ENCODE data around the gene GRM7.

DNA sequence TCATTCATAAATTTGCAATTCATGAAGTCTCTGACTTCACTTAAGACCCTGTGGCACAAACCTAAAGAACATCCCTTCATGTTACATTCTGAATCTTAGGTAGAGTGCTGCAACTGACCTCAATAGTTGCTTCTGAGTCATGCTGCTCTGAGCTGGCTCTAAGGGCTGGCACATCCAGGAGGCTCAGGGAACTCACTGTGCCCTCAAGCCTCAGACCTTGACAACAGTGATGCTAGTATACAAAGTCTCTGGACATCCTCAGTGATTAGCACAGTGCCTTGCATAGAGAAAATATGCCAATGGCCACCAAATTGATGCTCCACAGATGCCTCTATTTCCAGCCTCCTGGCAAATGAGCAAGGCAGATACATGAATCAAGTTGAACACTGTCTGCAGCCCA is 899.8 kb downstream of the GRM7 start:
- TF ChIP-seq, protein P1, sequence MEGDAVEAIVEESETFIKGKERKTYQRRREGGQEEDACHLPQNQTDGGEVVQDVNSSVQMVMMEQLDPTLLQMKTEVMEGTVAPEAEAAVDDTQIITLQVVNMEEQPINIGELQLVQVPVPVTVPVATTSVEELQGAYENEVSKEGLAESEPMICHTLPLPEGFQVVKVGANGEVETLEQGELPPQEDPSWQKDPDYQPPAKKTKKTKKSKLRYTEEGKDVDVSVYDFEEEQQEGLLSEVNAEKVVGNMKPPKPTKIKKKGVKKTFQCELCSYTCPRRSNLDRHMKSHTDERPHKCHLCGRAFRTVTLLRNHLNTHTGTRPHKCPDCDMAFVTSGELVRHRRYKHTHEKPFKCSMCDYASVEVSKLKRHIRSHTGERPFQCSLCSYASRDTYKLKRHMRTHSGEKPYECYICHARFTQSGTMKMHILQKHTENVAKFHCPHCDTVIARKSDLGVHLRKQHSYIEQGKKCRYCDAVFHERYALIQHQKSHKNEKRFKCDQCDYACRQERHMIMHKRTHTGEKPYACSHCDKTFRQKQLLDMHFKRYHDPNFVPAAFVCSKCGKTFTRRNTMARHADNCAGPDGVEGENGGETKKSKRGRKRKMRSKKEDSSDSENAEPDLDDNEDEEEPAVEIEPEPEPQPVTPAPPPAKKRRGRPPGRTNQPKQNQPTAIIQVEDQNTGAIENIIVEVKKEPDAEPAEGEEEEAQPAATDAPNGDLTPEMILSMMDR (IDR thresholded peaks at IDR 0.05): no peak
- no peak for TF ChIP-seq POLR2A (IDR thresholded peaks at IDR 0.05)

Measured in body of pancreas (tissue), 4 donors.